Neural cell (in vitro differentiated cells): ENCODE data around the gene BLOC1S5. TPM values are rescaled to one million over a fixed set of nuclear protein-coding genes. Genes with fewer than 3 reads are reported as not detected.

ENCODE experiments used
- H2AFZ ChIP-seq: fragments of 200-600, 300-800 bp; sonication (generic), shearing (Covaris generic); 2 replicates; pipeline ENCODE4 v1.6.0; 2014; ENCODE audit warnings: low read depth, mild to moderate bottlenecking, antibody characterized with exemption, low read length, moderate library complexity
- H3F3A ChIP-seq: fragments of 200-600 bp; shearing (Covaris generic); 2 replicates; pipeline ENCODE4 v1.6.1; 2016; ENCODE audit warnings: mild to moderate bottlenecking, moderate library complexity, mixed read lengths, antibody characterized with exemption, low read length; ENCODE audit not compliant: insufficient read depth, poor library complexity, severe bottlenecking
- H3K27ac ChIP-seq: fragments of 200-600, 300-800 bp; sonication (generic), shearing (Covaris generic); 2 replicates; pipeline ENCODE4 v1.5.1; 2014; ENCODE audit warnings: mild to moderate bottlenecking, low read length, moderate library complexity
- H3K27me3 ChIP-seq: fragments of 300-800, 200-600 bp; sonication (generic), shearing (Covaris generic); 2 replicates; pipeline ENCODE4 v1.6.0; 2014; ENCODE audit warnings: mild to moderate bottlenecking, low read depth, low read length, moderate library complexity; ENCODE audit not compliant: insufficient read depth
- H3K36me3 ChIP-seq: fragments of 300-800, 200-600 bp; sonication (generic), shearing (Covaris generic); 2 replicates; pipeline ENCODE4 v1.5.1; 2014; ENCODE audit warnings: mild to moderate bottlenecking, antibody characterized with exemption, low read length, moderate library complexity; ENCODE audit not compliant: insufficient read depth
- H3K4me2 ChIP-seq: fragments of 300-800, 200-600 bp; sonication (generic), shearing (Covaris generic); 2 replicates; pipeline ENCODE4 v1.6.0; 2014; ENCODE audit warnings: mild to moderate bottlenecking, low read length
- H3K4me3 ChIP-seq: fragments of 300-800, 200-600 bp; sonication (generic), shearing (Covaris generic); 2 replicates; pipeline ENCODE4 v1.5.1; 2014; ENCODE audit warnings: mild to moderate bottlenecking, low read length, moderate library complexity
- H3K79me2 ChIP-seq: fragments of 200-600 bp; shearing (Covaris generic); replicated peaks from 2 replicates; pipeline ENCODE4 v1.6.0; 2014; ENCODE audit warnings: mild to moderate bottlenecking, low read length, moderate library complexity; ENCODE audit not compliant: insufficient read depth
- H3K9ac ChIP-seq: fragments of 300-800, 200-600 bp; sonication (generic), shearing (Covaris generic); 2 replicates; pipeline ENCODE4 v1.6.1; 2016; ENCODE audit warnings: mild to moderate bottlenecking, low read length, mixed read lengths
- H3K9me2 ChIP-seq: fragments of 200-600 bp; shearing (Covaris generic); 2 replicates; pipeline ENCODE4 v1.6.1; 2016; ENCODE audit warnings: mild to moderate bottlenecking, low read length, mixed read lengths; ENCODE audit not compliant: insufficient read depth
- H3K9me3 ChIP-seq: fragments of 200-600, 300-800 bp; sonication (generic), shearing (Covaris generic); 2 replicates; pipeline ENCODE4 v1.6.1; 2016; ENCODE audit warnings: mild to moderate bottlenecking, mixed run types, low read length, moderate library complexity, mixed read lengths
- H4K20me1 ChIP-seq: fragments of 200-600 bp; shearing (Covaris generic); 2 replicates; pipeline ENCODE4 v1.6.1; 2016; ENCODE audit warnings: mild to moderate bottlenecking, mixed run types; ENCODE audit not compliant: insufficient read depth
- CTCF ChIP-seq: fragments of 450-650 bp; IDR thresholded peaks from 2 replicates; pipeline ENCODE4 v1.5.1; 2014; ENCODE audit warnings: antibody characterized with exemption, mild to moderate bottlenecking, moderate library complexity; ENCODE audit not compliant: poor library complexity, severe bottlenecking
- EP300 ChIP-seq: fragments of 450-650 bp; conservative IDR thresholded peaks from 2 replicates; pipeline ENCODE4 v1.6.1; 2014; ENCODE audit warnings: antibody characterized with exemption, mild to moderate bottlenecking, moderate library complexity; ENCODE audit not compliant: poor library complexity, severe bottlenecking
- EZH2 ChIP-seq: fragments of 200-600, 300-800 bp; shearing (Covaris generic), sonication (generic); IDR thresholded peaks from 2 replicates; pipeline ENCODE4 v1.6.1; 2014; ENCODE audit warnings: antibody characterized with exemption, low read length, borderline replicate concordance, mild to moderate bottlenecking; ENCODE audit not compliant: insufficient read depth, poor library complexity, severe bottlenecking
- MXI1 ChIP-seq: fragments of 450-650 bp; conservative IDR thresholded peaks from 2 replicates; pipeline ENCODE4 v1.6.1; 2014; ENCODE audit warnings: antibody characterized with exemption, mild to moderate bottlenecking; ENCODE audit not compliant: poor library complexity, severe bottlenecking
- POLR2AphosphoS5 ChIP-seq: IDR thresholded peaks from 2 replicates; pipeline ENCODE4 v1.6.1; 2012
- RAD21 ChIP-seq: fragments of 450-650 bp; conservative IDR thresholded peaks from 2 replicates; pipeline ENCODE4 v1.6.1; 2014; ENCODE audit warnings: antibody characterized with exemption, mild to moderate bottlenecking, moderate library complexity
- SMC3 ChIP-seq: fragments of 450-650 bp; conservative IDR thresholded peaks from 2 replicates; pipeline ENCODE4 v1.6.1; 2014; ENCODE audit warnings: antibody characterized with exemption, mild to moderate bottlenecking, moderate library complexity; ENCODE audit not compliant: poor library complexity
- TAF1 ChIP-seq: IDR thresholded peaks from 2 replicates; pipeline ENCODE4 v1.6.1; 2012; ENCODE audit warnings: low read depth
- polyA plus RNA-seq: library from polyadenylated mRNA; depleted of rRNA; stranded (reverse); fragments of >200 nt; gene quantifications from 2 replicates; pipeline ENCODE4 v1.2.3, GENCODE V29; 2014
- TF ChIP-seq, protein P1 (sequence below): IDR thresholded peaks from 2 replicates; pipeline ENCODE4 v1.6.1; 2012; ENCODE audit warnings: borderline replicate concordance

Gene BLOC1S5
- polyA plus RNA-seq, 1 donor from 2014 or later, result 12.2 TPM

GRCh38 chr6:8110725-8111124 is 46.5 kb upstream of the BLOC1S5 start:
- Histone ChIP-seq H3K4me2 (no peak overlapping the region), H3K27ac (no peak overlapping the region), H3K27me3 (no peaks in the 10 kb centered on the region), H3K36me3 (no peaks in the 10 kb centered on the region), H4K20me1 (no peaks in the 10 kb centered on the region), H3K9ac (no peak overlapping the region), H3K4me3 (no peak overlapping the region), H3K9me2 (no peaks in the 10 kb centered on the region), H3F3A (no peaks in the 10 kb centered on the region), H3K9me3 (no peaks in the 10 kb centered on the region), H3K79me2 (no peaks in the 10 kb centered on the region), H2AFZ (no peak overlapping the region)
- no peak for TF ChIP-seq MXI1
- TF ChIP-seq, protein P1, sequence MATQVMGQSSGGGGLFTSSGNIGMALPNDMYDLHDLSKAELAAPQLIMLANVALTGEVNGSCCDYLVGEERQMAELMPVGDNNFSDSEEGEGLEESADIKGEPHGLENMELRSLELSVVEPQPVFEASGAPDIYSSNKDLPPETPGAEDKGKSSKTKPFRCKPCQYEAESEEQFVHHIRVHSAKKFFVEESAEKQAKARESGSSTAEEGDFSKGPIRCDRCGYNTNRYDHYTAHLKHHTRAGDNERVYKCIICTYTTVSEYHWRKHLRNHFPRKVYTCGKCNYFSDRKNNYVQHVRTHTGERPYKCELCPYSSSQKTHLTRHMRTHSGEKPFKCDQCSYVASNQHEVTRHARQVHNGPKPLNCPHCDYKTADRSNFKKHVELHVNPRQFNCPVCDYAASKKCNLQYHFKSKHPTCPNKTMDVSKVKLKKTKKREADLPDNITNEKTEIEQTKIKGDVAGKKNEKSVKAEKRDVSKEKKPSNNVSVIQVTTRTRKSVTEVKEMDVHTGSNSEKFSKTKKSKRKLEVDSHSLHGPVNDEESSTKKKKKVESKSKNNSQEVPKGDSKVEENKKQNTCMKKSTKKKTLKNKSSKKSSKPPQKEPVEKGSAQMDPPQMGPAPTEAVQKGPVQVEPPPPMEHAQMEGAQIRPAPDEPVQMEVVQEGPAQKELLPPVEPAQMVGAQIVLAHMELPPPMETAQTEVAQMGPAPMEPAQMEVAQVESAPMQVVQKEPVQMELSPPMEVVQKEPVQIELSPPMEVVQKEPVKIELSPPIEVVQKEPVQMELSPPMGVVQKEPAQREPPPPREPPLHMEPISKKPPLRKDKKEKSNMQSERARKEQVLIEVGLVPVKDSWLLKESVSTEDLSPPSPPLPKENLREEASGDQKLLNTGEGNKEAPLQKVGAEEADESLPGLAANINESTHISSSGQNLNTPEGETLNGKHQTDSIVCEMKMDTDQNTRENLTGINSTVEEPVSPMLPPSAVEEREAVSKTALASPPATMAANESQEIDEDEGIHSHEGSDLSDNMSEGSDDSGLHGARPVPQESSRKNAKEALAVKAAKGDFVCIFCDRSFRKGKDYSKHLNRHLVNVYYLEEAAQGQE, result no peak
- TF ChIP-seq POLR2AphosphoS5, result no peak
- no peak for TF ChIP-seq SMC3
- TF ChIP-seq EP300, result no peak
- TF ChIP-seq RAD21, result no peak
- no peak for TF ChIP-seq EZH2
- no peak for TF ChIP-seq CTCF
- TF ChIP-seq TAF1, result no peak

GRCh38 chr6:8110117-8110721 is 46.0 kb upstream of the BLOC1S5 start:
- no peak overlapping the region for H3K9ac ChIP-seq
- no peaks in the 10 kb centered on the region for H3K36me3 ChIP-seq
- H3K4me3 ChIP-seq, result no peak overlapping the region
- H4K20me1 ChIP-seq, result no peaks in the 10 kb centered on the region
- H3F3A ChIP-seq, result no peaks in the 10 kb centered on the region
- no peaks in the 10 kb centered on the region for H3K79me2 ChIP-seq
- no peak overlapping the region for H2AFZ ChIP-seq
- no peaks in the 10 kb centered on the region for H3K9me2 ChIP-seq
- H3K4me2 ChIP-seq, result no peak overlapping the region
- no peaks in the 10 kb centered on the region for H3K27me3 ChIP-seq
- H3K9me3 ChIP-seq, result no peaks in the 10 kb centered on the region
- TF ChIP-seq, protein P1, result no peak
- no peak for TF ChIP-seq POLR2AphosphoS5
- no peak for TF ChIP-seq EZH2
- H3K27ac ChIP-seq, result no peak overlapping the region
